DND-41 (cell line): ENCODE results near the gene KLF6.

Experiments
- ATAC-seq: fragments of 200-7000 bp; cut with Tn5 transposase; 3 replicates; pipeline ENCODE4 v1.9.1; 2021; ENCODE audit warnings: low read depth; ENCODE audit not compliant: insufficient read depth
- DNase-seq: peaks from one replicate; pipeline ENCODE4 v3.0.0-alpha.2; 2020
- H2AFZ ChIP-seq: 2 replicates; pipeline ENCODE4 v1.6.0; 2012; ENCODE audit warnings: low read depth, low read length
- H3K27ac ChIP-seq: 2 replicates; pipeline ENCODE4 v1.5.1; 2012; ENCODE audit warnings: low read length, inconsistent platforms
- H3K27me3 ChIP-seq: fragments of 200-600 bp; sonication (generic); 2 replicates; pipeline ENCODE4 v1.6.0; 2012; ENCODE audit warnings: low read length, mild to moderate bottlenecking, inconsistent platforms; ENCODE audit not compliant: insufficient read depth, poor library complexity
- H3K36me3 ChIP-seq: 2 replicates; pipeline ENCODE4 v1.5.1; 2012; ENCODE audit warnings: low read length, inconsistent platforms; ENCODE audit not compliant: insufficient read depth
- H3K4me1 ChIP-seq: 2 replicates; pipeline ENCODE4 v1.5.1; 2012; ENCODE audit warnings: mild to moderate bottlenecking, low read length; ENCODE audit not compliant: insufficient read depth
- H3K4me2 ChIP-seq: 2 replicates; pipeline ENCODE4 v1.6.0; 2012; ENCODE audit warnings: mild to moderate bottlenecking, moderate library complexity, low read length, inconsistent platforms; ENCODE audit not compliant: insufficient read depth
- H3K4me3 ChIP-seq, 2 experiments: fragments of 200-600 bp in 1 of 2; shearing (Covaris generic) in 1 of 2; 2 replicates each; pipeline ENCODE4 v1.5.1; 2012 to 2016; ENCODE audit warnings: inconsistent platforms in 2 of 2, low read length in 2 of 2, mild to moderate bottlenecking in 2 of 2, low read depth in 1 of 2, moderate library complexity in 1 of 2
- H3K79me2 ChIP-seq: 2 replicates; pipeline ENCODE4 v1.6.0; 2012; ENCODE audit warnings: low read length, inconsistent platforms; ENCODE audit not compliant: insufficient read depth
- H3K9ac ChIP-seq: 2 replicates; pipeline ENCODE4 v1.6.0; 2012; ENCODE audit warnings: low read depth, mild to moderate bottlenecking, inconsistent platforms, low read length, moderate library complexity
- H3K9me3 ChIP-seq: 2 replicates; pipeline ENCODE4 v1.5.1; 2012; ENCODE audit warnings: low read length, moderate library complexity, mild to moderate bottlenecking, inconsistent platforms; ENCODE audit not compliant: insufficient read depth, severe bottlenecking
- H4K20me1 ChIP-seq: 2 replicates; pipeline ENCODE4 v1.6.0; 2012; ENCODE audit warnings: low read length; ENCODE audit not compliant: insufficient read depth
- EZH2 ChIP-seq: IDR thresholded peaks from 3 replicates; pipeline ENCODE4 v1.6.1; 2012; ENCODE audit warnings: borderline replicate concordance, low read depth, mild to moderate bottlenecking, moderate library complexity, low read length, inconsistent platforms; ENCODE audit not compliant: severe bottlenecking
- TF ChIP-seq, protein P1 (sequence below): IDR thresholded peaks from 2 replicates; pipeline ENCODE4 v1.5.1; 2012; ENCODE audit warnings: borderline replicate concordance, low read length, moderate library complexity, mild to moderate bottlenecking; ENCODE audit not compliant: poor library complexity, severe bottlenecking; ENCODE audit errors: extremely low read depth

Gene KLF6

DNA sequence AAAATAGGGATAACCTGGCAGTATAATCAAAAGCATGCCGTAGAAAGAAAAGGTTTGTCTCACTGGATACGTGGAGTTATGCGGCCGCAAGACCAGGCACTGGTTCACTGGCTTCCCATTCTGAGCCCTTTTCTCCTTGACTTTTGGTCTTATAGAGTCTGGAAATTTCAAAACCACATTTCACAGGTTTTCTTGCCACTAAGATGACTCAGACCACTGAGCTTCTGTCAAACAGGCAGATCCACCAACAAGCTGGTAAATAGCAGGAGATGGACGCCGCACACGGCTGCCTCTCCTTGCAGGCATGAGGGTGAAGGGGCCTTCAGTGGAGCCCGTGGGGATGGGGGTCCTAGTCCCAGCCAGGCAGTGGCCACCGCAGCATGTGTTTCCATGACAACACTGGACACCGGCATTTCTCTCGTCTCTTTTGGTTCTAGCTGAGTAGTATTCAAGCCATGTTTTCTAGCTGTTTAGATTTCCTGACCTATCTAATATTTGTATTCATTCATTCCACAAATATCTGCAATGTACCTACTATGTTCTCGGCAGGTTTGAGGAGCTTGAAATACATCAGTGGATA lies 55.5 kb downstream of the KLF6 start:
- H3K36me3 ChIP-seq: no peaks in the 10 kb centered on the region
- TF ChIP-seq, protein P1, sequence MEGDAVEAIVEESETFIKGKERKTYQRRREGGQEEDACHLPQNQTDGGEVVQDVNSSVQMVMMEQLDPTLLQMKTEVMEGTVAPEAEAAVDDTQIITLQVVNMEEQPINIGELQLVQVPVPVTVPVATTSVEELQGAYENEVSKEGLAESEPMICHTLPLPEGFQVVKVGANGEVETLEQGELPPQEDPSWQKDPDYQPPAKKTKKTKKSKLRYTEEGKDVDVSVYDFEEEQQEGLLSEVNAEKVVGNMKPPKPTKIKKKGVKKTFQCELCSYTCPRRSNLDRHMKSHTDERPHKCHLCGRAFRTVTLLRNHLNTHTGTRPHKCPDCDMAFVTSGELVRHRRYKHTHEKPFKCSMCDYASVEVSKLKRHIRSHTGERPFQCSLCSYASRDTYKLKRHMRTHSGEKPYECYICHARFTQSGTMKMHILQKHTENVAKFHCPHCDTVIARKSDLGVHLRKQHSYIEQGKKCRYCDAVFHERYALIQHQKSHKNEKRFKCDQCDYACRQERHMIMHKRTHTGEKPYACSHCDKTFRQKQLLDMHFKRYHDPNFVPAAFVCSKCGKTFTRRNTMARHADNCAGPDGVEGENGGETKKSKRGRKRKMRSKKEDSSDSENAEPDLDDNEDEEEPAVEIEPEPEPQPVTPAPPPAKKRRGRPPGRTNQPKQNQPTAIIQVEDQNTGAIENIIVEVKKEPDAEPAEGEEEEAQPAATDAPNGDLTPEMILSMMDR: no peak
- TF ChIP-seq EZH2: no peak
- no peak overlapping the region for H2AFZ ChIP-seq
- H3K4me2 ChIP-seq: no peak overlapping the region
- H4K20me1 ChIP-seq: no peaks in the 10 kb centered on the region
- no peak overlapping the region for H3K9ac ChIP-seq
- H3K4me1 ChIP-seq: no peaks in the 10 kb centered on the region
- no peak for ATAC-seq
- H3K27ac ChIP-seq: no peak overlapping the region
- H3K9me3 ChIP-seq: no peaks in the 10 kb centered on the region
- H3K4me3 ChIP-seq: no peak overlapping the region
- no peaks in the 10 kb centered on the region for H3K79me2 ChIP-seq
- no peaks in the 10 kb centered on the region for H3K27me3 ChIP-seq
- DNase-seq: no peak

DNA sequence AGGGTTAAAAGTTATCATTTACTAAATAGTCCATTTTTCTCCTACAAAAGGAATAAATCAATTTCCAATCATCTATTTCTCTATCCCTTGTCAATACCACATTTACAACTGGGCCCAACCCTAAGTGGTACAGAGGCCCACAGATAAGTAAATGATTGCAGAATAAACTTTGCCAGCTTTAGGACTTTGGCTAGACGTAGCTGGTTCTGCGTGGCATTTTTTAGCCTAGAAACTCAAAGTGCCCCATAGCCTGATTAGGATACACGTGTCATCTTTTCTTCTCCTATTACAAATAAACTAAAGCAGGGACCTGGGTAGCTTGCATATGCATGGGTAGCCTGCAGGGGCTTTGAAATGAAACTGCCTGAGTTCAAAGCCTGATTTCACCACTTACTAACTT lies 56.4 kb downstream of the KLF6 start:
- H3K27ac ChIP-seq: no peak overlapping the region
- H3K4me1 ChIP-seq: no peaks in the 10 kb centered on the region
- no peak overlapping the region for H3K9ac ChIP-seq
- H3K4me2 ChIP-seq: no peak overlapping the region
- H2AFZ ChIP-seq: no peak overlapping the region
- H4K20me1 ChIP-seq: no peaks in the 10 kb centered on the region
- no peaks in the 10 kb centered on the region for H3K36me3 ChIP-seq
- no peaks in the 10 kb centered on the region for H3K27me3 ChIP-seq
- TF ChIP-seq, protein P1: no peak
- TF ChIP-seq EZH2: no peak
- H3K9me3 ChIP-seq: no peaks in the 10 kb centered on the region
- DNase-seq: no peak
- ATAC-seq: no peak; the same call in 2 of the 3 replicates
- no peaks in the 10 kb centered on the region for H3K79me2 ChIP-seq
- no peak overlapping the region for H3K4me3 ChIP-seq

DNA sequence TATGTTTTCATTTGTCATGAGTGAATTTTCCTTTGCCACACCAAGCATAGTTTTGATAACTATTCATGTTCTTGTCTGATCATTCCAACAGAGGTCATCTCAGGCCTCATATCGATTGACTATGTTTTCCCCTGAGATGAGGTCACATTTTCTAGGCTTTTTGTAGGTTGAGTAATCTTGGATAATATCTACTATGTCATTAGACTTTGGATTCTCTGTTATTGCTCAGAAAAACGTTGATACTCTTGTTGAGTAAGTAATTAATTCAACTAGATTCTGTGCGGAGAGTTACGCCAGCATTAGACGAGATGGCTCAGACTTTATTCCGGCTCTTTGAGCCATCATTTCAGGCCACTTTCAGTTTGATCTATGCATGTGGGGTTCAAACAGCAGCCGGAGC lies 57.7 kb downstream of the KLF6 start:
- Histone ChIP-seq H3K36me3 (no peaks in the 10 kb centered on the region), H3K4me3 (no peak overlapping the region), H4K20me1 (no peaks in the 10 kb centered on the region), H3K9ac (no peak overlapping the region), H3K27me3 (no peaks in the 10 kb centered on the region), H2AFZ (no peak overlapping the region), H3K4me2 (no peak overlapping the region), H3K4me1 (no peaks in the 10 kb centered on the region), H3K79me2 (no peaks in the 10 kb centered on the region), H3K9me3 (no peaks in the 10 kb centered on the region), H3K27ac (no peak overlapping the region)
- ATAC-seq (no peak), DNase-seq (no peak)
- TF ChIP-seq, protein P1: no peak
- no peak for TF ChIP-seq EZH2
